Activated effector memory CD4-positive, alpha-beta T cell treated with Interleukin-2 at 50 U/mL for 16 hours (primary cell): Measurements from ENCODE around the gene GDF3.
"Not testable (repeated sequence)": the region's sequence is repeated elsewhere in the genome, so short reads cannot be mapped to it uniquely, and the experiment has no call there.

Experiments used
- DNase-seq: peaks from one replicate; pipeline ENCODE4 v3.0.0-alpha.2; 2020

Gene GDF3

DNA sequence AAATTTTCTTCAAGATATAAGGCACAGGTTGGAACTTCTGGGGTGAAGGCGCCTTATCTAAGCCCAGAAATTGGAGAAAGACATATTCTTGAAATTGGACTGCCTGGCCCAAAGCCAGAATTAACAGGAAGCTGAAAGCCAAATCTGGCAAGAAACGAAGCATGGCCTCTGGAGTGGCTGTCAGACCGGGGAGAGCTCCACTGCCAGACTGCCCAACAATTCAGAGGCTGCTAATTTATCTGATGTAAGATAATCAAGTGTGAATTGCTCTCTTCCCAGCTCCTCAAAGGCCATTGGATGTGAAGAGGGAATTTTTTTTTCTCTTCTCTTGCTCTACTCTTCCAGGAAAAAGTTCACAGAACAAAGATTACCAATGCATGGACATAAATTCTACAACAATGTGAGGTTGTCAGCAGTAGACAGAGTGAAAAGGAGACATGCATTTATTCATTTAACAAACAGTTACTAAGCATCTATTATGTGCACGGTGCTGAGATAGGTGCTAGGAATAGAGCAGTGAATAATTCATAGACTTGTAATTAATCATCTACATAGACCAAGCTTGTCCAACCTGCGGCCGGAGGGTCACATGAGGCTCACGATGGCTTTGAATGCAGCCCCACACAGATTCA, at the start of gene GDF3:
Gene GDF3, minus strand, starts transcription at position 210 of the 632 bp plus-strand sequence. Its CDS starts 47 bp downstream, at position 163.
- DNase-seq = no peak

DNA sequence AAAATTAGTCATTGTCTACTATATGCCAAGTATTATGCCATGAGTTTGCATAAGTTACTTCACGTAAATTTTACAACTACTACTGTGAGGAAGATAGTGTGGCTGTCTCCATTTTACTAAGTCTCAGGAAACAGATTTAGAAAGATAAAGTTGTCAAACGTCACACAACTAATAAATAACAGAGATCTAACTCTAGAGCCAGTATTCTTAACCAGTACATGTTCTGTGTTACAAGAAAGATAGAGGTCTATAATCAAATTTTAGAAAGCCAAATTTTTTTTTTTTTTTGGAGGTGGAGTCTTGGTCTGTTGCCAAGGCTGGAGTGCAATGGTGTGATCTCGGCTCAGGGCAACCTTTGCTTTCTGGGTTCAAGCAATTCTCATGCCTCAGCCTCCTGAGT, 37.4 kb upstream of the GDF3 start:
- no peak for DNase-seq

DNA sequence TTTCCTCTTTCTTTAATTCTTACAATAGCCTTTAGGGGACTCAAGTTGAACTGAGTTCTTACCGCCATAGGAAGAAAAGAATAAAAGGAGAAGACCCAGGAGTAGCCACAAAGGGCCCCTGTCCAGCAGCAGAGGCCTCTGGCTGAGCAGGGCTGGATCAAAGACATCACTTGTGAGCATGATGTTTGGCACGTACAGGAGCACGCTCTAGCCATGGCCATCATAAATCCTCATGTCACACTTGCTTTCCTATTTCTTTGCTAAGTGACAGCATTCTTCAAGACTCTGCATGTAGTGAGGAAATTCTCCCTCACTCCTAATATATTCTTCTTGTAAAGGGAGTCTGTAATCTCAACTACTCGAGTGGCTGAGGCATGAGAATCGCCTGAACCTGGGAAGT, 35.9 kb upstream of the GDF3 start:
- no peak for DNase-seq

DNA sequence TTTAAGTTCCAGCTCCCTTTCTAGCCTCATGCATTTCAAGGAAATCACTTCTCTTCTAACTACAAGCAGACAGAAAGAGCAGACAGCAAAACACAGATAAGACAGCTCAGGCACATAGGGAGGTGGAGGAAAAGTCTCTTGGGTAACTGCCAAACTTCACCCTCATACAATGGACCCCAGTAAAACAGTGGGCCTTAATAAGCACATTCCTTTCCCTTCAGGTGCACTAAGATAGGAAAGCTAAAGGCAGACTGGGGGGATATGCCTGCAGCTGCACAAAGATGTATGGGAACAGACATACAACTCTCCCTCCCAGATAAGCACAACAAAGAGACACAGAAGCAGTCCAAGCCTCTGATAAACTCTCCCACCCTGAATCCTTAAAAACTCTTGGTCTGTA, 35.4 kb upstream of the GDF3 start:
- not testable (repeated sequence) for DNase-seq

DNA sequence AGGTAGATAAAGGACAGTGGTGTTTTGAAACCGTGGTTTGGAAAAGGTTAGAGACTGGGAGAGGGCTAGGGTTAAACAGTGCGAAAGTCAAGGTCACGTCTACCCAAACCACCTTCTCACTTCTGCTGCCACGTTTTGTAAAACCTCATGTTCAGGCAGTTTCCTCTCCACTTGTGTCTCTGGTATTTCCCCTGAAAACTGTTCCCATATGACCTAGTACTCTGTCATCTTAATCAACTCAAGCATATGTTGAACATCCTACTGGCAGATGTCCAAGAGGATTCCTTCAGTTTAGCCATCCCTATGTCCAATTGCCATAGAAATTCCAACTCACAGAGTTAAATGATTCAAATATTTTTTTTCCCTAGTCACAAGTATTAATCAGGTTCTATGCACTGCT, 34.2 kb upstream of the GDF3 start:
- no peak for DNase-seq

DNA sequence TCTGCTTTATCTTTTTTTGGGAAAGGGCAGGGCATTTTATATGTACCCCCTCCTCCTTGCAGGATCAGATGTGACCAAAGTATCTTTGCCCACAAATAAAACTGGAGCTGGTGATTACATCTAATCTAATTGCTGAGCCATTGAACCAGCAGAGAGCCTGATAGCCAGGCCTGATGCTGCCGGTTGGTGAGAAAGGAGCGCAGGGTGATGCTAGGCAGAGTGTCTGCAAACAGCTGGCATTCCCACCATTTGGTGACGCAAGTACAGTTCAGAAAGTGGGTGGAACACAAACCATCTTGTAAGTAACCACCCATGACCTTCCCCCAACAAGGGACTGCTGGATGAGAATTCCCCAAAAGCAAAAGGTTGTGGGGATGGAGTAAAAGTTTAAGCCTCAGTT, 28.4 kb upstream of the GDF3 start:
- no peak for DNase-seq

DNA sequence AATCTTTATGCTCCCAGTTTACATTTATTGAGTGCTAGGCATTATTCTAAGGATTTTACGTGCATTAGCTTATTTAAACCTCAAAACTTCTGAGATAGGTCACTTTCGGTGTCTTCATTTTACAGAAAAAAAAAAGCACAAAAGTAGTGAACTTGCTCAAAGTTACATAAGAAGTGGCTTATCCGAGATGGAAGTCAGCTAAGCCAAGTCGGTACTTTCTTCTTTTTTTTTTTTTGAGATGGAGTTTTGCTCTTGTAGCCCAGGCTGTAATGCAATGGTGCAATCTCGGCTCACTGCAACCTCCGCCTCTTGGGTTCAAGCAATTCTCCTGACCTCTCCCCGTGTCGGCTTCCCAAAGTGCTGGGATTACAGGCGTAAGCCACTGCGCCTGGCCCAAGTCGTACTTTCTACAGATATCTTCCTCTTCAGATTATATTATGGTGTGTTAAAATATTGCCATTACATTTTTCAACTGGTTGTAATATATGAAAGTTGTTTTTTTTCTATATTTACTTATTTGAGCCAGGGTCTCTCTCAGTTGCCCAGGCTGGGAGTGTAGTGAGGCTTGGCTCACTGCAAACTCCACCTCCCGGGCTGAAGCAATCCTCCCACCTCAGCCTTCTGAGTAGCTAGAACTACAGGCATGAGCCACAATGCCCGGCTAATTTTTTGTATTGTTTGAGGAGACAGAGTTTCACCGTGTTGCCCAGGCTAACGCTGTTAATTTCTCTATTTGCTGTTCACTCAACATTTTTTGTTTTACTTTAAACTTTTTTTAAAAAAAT, 24.6 kb upstream of the GDF3 start:
- DNase-seq = no peak

DNA sequence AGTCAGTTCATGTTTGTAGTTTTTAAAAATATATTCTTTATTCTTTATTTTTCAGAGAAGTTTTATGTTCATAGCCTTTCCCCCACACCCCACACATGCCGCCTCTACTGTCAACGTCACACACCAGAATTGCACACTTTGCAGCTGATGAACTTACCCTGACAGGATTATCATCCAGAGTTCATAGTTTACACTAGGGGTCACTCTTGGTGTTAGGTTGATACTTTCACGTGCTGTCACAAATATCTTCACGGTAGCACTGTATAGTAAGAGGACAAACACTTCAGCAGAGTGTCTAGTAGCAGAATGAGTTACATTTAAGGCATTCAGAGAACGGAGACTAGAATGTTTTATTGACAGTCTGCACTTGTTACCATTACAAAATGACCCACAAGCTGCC, 20.8 kb upstream of the GDF3 start:
- no peak for DNase-seq

DNA sequence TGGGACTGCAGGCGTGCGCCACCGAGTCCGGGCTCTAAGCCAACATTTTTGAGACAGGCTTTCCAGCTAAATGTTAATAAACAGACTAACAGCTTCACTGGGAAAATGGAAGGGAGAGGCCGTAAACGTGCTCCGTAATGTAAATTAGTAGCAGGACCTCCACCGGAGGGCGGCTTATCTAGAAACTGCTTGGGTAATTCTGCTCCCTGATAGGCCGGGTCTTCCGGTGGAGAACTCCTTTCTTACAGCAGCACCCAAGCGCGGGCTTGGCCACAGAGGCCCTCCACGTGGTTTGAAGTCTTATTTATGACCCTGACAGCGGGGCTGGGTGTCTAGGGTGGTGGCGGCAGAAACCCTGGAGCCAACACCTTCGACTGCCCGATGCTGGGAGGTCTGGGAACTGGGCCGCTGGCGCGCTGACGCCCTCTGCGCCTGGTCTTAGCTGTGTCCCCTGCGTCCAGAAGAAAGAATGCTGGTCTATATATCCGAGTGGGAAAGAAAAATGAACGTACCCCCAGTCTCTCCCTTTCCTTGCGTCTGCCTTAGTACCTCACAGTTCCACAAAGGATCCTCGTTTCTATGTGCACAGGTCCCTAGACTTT, 17.4 kb upstream of the GDF3 start:
- no peak for DNase-seq

DNA sequence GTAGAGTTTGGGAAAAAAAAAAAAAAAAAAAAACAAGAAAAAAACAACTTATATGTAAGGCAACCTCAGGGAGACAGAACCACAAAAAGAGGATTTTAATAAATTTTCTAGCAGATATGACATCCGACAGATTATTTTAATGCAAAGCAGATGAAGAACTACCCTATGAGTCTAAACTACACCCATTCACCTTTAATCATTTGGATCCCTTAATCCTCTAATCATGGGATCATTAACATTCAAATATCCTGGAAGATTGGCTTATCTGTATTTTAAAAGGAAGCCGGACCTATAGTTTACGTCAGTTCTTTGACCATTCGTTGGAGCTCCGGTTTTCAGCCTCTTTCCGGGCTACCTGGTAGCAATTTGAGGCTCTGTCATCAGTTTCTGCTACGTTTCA, 15.6 kb upstream of the GDF3 start, which contains the start of gene DPPA3:
Gene DPPA3, plus strand, starts transcription at position 301 of the 400 bp plus-strand sequence. CDS start 138 bp downstream, outside the sequence.
- DNase-seq = no peak

DNA sequence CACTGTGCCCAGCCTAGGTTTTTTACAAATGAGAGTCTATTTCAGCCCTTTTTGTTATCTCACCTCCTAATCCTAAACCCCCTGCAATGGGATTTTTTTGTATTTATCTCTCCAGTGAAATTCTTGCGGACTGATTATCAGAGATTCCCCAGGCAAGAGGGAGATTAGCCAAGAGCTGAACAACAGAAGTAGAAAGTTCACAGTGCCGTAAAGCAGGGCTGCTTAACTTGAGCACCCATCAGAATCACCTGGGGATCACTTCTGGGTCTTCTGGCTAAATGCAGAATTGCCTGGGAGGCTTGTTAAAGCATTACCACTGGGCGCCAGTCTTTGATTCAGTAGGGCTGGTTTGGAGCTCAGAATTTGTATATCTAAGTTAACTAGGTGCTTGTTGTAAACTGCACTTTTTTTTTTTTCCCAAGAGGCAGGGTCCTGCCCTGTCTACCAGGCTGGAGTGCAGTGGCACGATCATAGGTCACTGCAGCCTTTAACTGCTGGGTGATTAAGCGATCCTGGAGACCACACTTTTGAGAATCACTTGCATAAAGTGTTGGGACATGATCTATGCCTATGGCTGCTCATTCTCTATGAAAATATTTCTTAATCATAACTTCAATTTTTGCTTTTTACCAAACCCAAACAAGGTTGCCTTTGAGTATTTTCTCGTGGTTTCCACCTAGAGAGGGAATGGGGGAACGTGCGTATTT, 14.5 kb upstream of the GDF3 start:
- no peak for DNase-seq

DNA sequence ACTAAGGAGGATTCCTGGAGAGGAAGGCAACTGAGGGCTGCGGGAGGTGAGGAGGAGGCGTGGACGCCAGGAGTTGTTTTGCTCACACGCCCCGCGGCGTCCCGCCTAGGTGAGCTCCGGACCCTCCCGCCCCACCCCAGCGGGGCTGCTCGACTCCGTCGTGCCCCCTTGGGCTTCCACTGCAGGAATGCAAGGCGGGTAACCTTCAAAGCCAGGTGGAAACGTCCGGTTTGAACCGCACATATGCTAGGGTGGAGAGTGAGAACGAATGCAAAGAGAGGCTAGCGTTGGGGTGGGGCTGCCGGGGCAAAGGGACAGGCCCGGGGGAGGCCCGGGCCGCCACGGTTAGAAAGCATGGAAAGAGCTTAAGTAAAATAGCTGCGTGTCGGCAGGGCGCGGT, 10.3 kb upstream of the GDF3 start:
- no peak for DNase-seq

DNA sequence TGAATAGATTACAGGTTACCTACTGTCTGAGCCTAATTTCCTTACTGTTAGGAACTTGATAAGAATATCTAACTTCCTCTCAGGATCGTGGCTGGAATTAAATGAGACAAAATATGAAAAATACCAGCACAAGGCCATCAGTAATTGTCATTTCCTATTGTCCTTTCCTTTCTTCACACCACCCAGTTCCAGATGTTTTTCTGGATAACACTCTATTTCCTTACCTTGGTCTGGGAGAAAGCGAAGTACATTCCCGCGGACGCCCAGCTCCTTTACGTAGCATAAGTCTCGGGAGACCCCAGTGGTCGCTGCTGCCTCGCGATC, 376 bp downstream of the GDF3 start:
- DNase-seq = no peak

DNA sequence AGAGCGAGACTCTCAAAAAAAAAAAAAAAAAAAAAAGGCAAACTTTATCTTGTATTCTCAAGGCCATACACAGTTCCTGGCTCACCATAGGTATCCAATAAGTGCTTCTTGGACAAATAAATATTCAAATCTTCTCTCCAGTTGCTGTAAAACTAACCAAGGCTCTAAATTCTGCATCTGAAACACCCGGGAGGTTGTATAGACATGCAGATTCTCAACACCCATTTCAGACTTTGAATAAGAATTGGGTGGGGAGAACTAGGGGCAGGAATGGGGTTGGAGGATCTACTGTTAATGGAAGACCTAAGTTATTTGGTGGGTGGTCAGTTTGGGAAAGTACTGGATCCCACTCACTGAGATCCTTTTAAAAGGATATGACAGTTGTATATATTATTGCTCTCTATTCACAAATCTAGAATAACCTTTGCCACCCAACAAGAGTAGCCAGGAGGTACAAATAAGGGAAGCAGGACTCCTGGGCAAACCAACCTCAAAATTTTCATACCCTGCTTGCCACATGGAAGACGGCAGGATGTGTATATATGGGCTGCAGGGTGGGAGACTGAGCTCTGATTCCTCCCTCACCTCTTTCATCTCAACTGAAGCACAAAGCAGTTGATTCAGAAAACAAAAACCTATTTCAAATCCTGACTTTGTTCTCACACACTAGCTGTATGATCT, 879 bp downstream of the GDF3 start:
- no peak for DNase-seq

DNA sequence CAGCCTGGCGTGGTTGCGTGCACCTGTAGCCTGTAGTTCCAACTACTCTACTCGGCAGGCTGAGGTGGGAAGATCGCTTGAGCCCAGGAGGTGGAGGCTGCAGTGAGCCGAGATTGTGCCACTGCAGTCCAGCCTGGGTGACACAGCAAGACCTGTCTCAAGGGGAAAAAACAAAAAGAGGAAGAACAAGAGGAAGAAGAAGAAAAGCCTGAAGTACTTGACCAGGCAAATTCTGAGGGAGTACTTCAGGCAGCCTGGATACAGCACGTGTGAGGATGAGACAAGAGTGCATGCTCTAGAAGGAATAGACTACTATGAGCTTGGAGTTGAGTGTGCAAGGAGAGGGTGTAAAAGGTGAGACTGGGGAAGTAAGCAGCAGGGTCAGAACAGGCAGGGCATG, 1.8 kb downstream of the GDF3 start:
- no peak for DNase-seq

DNA sequence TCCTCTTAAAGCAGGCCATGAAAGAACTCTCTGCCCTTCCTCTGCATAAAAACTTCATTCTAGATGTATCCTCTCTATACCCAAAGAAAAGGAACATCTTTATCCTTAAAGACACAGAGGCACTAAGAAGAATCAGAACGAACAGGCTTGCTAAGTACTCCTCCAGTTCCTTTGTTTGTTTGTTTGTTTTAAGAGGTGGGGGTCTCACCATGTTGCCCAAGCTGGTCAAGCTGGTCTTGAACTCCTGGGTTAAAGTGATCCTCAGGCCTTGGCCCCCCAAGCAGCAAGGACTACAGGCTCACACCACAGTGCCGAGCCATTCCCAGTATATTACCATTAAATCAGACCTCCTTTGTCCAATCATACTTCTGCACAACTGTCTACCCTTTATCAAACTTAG, 14.0 kb downstream of the GDF3 start:
- no peak for DNase-seq

DNA sequence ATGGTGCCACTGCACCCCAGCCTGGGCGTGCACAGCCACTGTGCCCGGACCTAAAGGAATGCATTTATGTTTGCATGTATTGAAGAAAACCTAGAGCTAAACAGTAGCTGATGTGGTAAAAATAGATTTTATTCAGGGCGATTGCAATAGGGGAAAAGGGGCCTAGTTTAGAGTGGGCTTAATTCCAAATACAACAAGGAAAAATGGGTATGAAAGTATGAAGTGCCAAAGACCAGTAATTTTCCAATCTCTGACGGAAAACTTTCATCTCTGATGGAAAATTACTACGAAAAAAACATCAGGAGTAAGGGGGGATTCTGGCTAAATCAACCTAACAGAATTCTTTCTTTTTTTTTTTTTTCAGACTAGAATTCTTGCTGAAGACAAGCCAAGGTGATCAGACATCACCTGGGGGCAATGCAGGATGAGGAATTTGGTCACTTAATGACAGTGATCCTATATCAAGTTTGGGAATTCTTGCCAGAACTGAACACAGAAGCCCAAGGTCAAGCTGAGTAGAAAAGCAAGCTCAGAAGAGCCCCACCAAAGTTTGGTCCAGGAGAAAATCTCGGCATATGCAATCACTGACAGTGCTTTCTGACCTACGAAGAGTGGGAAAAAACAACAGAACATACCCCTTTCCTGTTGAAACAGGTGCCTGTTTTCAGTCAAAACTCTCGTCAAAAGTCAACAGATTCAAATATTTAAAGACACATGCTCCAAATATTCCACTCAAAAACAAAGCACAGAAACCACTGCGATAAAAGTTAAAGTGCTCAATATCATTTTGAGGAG, 16.1 kb downstream of the GDF3 start:
- no peak for DNase-seq

DNA sequence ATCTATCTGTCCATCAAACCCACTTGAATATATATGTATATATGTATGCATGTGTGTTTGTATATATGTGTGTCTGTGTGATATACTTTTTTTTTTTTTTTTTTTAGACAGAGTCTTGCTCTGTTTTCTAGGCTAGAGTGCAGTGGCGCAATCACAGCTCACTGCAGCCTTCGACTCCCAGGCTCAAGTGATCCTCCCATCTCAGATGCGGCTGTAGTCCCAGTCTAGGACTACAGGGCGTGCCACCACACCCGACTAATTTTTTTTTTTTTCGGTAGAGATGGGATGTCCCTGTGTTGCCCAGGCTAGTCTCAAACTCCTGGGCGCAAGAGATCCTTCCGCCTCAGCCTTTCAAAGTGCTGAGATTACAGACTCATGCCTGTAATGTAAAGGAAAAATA, 16.8 kb downstream of the GDF3 start:
- DNase-seq = no peak

DNA sequence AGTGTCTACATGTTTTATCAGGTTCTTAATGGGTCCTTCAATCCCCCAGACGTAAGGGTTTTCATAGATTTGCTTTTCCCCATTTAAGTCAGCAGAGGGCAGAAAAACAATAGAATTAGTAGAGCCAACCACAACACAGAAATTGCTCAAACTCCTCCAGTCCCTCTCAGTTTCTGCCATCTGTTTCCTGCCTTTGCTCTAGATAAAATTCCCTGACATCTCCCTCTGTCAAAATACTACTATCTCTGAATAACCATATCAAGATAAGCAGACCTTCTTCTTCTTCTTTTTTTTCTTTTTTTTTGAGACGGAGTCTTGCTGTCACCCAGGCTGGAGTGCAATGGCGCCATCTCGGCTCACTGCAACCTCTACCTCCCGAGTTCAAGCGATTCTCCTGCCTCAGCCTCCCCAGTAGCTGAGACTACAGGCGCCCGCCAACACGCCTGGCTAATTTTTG, 18.1 kb downstream of the GDF3 start:
- not testable (repeated sequence) for DNase-seq

DNA sequence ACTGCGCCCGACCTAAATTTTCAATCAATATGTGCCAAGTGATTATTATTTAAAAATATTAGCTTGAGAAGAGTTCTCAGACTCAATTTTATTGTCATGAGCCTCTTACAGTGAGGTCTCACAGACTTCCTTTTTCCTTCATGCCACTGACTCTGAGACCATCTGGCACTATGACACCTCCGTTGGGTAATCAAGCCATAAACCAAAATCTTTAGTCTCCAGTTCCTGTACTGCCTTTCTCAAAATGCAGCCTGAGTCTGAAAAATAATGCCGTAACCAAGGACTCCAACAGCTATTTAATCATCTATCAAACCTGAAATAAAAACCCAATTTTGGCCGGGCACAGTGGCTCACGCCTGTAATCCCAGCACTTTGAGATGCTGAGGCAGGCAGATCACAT, 20.1 kb downstream of the GDF3 start:
- not testable (repeated sequence) for DNase-seq

DNA sequence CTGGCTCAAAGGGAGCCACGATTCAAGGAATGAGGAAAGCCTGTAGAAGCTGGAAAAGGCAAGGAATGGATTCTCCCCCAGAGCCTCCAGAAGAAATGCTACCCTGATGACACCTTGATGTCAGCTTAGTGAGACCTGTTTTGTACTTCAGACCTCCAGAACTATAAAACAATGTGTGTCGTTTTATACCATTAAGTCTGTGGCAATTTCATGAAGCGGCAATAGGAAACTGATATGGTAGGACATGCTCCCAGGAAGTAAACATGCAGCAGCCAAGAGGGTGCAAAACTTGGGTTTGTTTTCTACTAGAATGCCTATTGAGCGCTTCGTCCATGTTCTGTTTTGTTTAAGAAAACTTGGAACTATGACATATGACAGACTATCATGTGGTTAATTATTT, 27.4 kb downstream of the GDF3 start:
- DNase-seq = no peak

DNA sequence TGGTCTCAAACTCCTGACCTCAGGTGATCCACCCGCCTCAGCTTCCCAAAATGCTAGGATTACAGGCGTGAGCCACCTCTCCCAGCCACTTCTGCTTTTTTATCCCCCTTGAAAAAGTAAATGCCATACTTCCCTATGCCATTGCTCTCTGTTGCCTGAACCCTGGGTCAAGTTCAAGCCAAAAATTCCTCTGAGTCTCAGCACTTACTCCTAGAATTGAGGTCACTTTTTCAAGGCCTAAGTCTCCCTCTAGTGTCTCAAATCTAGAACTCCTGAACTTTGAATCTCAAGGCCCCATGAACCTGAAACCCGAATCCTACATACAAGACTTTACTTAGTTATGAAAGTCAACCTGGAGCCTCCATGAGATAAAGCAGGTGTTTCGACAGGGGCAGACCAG, 28.4 kb downstream of the GDF3 start:
- DNase-seq = no peak
